Nephron (organoid): Measurements from ENCODE around the gene IL12RB1.
"Not testable (repeated sequence)": the region's sequence is repeated elsewhere in the genome, so short reads cannot be mapped to it uniquely, and the experiment has no call there.

Experiments
- H3K27ac Mint-ChIP-seq, 3 experiments: 2 replicates each; pipeline ENCODE4 v1.8.0; 2020; ENCODE audit warnings: mixed read lengths in 3 of 3, mild to moderate bottlenecking in 2 of 3, moderate library complexity in 1 of 3
- H3K27me3 Mint-ChIP-seq: 2 replicates; pipeline ENCODE4 v1.8.0; 2021; ENCODE audit warnings: low read depth, mild to moderate bottlenecking, moderate library complexity, mixed read lengths
- H3K36me3 Mint-ChIP-seq: 2 replicates; pipeline ENCODE4 v1.8.0; 2020; ENCODE audit warnings: low read depth, mixed read lengths
- H3K4me1 Mint-ChIP-seq: 2 replicates; pipeline ENCODE4 v1.8.0; 2020; ENCODE audit warnings: mixed read lengths
- H3K4me3 Mint-ChIP-seq, 3 experiments: 2 replicates each; pipeline ENCODE4 v1.8.0; 2020; ENCODE audit warnings: mild to moderate bottlenecking in 3 of 3, mixed read lengths in 3 of 3, moderate library complexity in 2 of 3
- H3K9me3 Mint-ChIP-seq: 2 replicates; pipeline ENCODE4 v1.8.0; 2020; ENCODE audit warnings: mixed read lengths
- CTCF ChIP-seq, 3 experiments: fragments of 200-600 bp; sonication (generic); IDR thresholded peaks; one replicate each; pipeline ENCODE4 v1.5.0; 2021; ENCODE audit warnings: antibody characterized with exemption in 3 of 3; ENCODE audit not compliant: unreplicated experiment in 3 of 3

IL12RB1 gene

GRCh38 chr19:18045307-18046050, 41.3 kb downstream of the IL12RB1 start:
- Mint-ChIP-seq H3K4me3 (peak overlapping the region in 1 of 3 experiments; percentile 57), H3K36me3 (no peaks in the 10 kb centered on the region), H3K9me3 (no peaks in the 10 kb centered on the region), H3K4me1 (peaks cover 4% of the 10 kb centered on the region), H3K27ac (peak overlapping the region in 2 of 3 experiments; percentile 58 to 67), H3K27me3 (peaks cover 10% of the 10 kb centered on the region)
- TF ChIP-seq CTCF (IDR thresholded peaks at IDR 0.05; ENCODE audit: unreplicated experiment in 3 of 3) = no peak

- H3K9me3 Mint-ChIP-seq = peaks cover 3% of the 10 kb centered on the region
- no peak for TF ChIP-seq CTCF (IDR thresholded peaks at IDR 0.05; ENCODE audit: unreplicated experiment in 3 of 3)
- H3K27me3 Mint-ChIP-seq = peaks cover 5% of the 10 kb centered on the region
- H3K4me3 Mint-ChIP-seq = peak overlapping the region in 1 of 3 experiments; percentile 57
- peaks cover 4% of the 10 kb centered on the region for H3K4me1 Mint-ChIP-seq
- H3K27ac Mint-ChIP-seq = peak overlapping the region in 2 of 3 experiments; percentile 58 to 67
- H3K36me3 Mint-ChIP-seq = no peaks in the 10 kb centered on the region
Observed at GRCh38 chr19:18044825-18045304, 41.9 kb downstream of the IL12RB1 start.

GRCh38 chr19:18043676-18044075, 43.1 kb downstream of the IL12RB1 start:
- peaks cover 4% of the 10 kb centered on the region for H3K4me1 Mint-ChIP-seq
- no peaks in the 10 kb centered on the region for H3K36me3 Mint-ChIP-seq
- H3K27me3 Mint-ChIP-seq = peaks cover 5% of the 10 kb centered on the region
- H3K9me3 Mint-ChIP-seq = peaks cover 3% of the 10 kb centered on the region
- H3K27ac Mint-ChIP-seq = no peak overlapping the region
- no peak overlapping the region for H3K4me3 Mint-ChIP-seq
- no peak for TF ChIP-seq CTCF (IDR thresholded peaks at IDR 0.05; ENCODE audit: unreplicated experiment in 3 of 3)

- Mint-ChIP-seq H3K27me3 (peaks cover 5% of the 10 kb centered on the region), H3K4me3 (no peak overlapping the region), H3K36me3 (no peaks in the 10 kb centered on the region), H3K9me3 (peaks cover 3% of the 10 kb centered on the region), H3K27ac (no peak overlapping the region), H3K4me1 (peaks cover 4% of the 10 kb centered on the region)
- no peak for TF ChIP-seq CTCF (IDR thresholded peaks at IDR 0.05; ENCODE audit: unreplicated experiment in 3 of 3)
Observed at GRCh38 chr19:18041054-18041453, 45.7 kb downstream of the IL12RB1 start.

GRCh38 chr19:18032102-18032501, 54.6 kb downstream of the IL12RB1 start:
- not testable (repeated sequence) for H3K4me3 Mint-ChIP-seq, H3K27ac Mint-ChIP-seq, H3K4me1 Mint-ChIP-seq, H3K36me3 Mint-ChIP-seq, H3K9me3 Mint-ChIP-seq
- H3K27me3 Mint-ChIP-seq = peaks cover 16% of the 10 kb centered on the region

- not testable (repeated sequence) for H3K36me3 Mint-ChIP-seq, H3K4me3 Mint-ChIP-seq, H3K27ac Mint-ChIP-seq, H3K9me3 Mint-ChIP-seq, H3K4me1 Mint-ChIP-seq
- H3K27me3 Mint-ChIP-seq = peaks cover 17% of the 10 kb centered on the region
Observed at GRCh38 chr19:18031401-18031800, 55.3 kb downstream of the IL12RB1 start.
